HepG2 (cell line): ENCODE measurements around the gene SLAMF9. TPM values are rescaled to one million over a fixed set of nuclear protein-coding genes. Genes with fewer than 3 reads are reported as not detected.

Source experiments
- ATAC-seq: fragments of 200-7000 bp; cut with Tn5 transposase; 3 replicates; pipeline ENCODE4 v1.9.1; 2020; ENCODE audit warnings: mild to moderate bottlenecking, moderate library complexity
- BruUV-seq: library from RNA; stranded (reverse); fragments of 400-500 nt; replicated peaks from 2 replicates; lab custom pipeline; 2021; lab: Mats Ljungman, UMichigan
- CTCF ChIA-PET: fragments of 300-600 bp; formaldehyde crosslinking; extraction: SDS; loops from one replicate; lab custom pipeline; 2021; ENCODE audit warnings: low total read pairs, inconsistent platforms, low intra/inter-chr PET ratio; lab: Yijun Ruan, JAX
- POLR2A ChIA-PET: fragments of 350-600 bp; sonication (Branson Sonifier 250); formaldehyde crosslinking; loops from one replicate; lab custom pipeline; 2020; ENCODE audit warnings: antibody characterized with exemption, inconsistent platforms; lab: Yijun Ruan, JAX
- DNase-seq: peaks from one replicate; pipeline ENCODE4 v3.0.0-alpha.2; 2015; ENCODE audit warnings: low spot score
- FAIRE-seq: peaks from 3 replicates; lab custom pipeline; 2011; peaks lifted over from hg19 to GRCh38; lab: Jason Lieb, UNC
- H2AFZ ChIP-seq: one replicate; pipeline ENCODE4 v1.6.1; 2011; ENCODE audit warnings: low read length, inconsistent platforms
- H3K27ac ChIP-seq: fragments of 300-600 bp; 3 replicates; pipeline ENCODE4 v1.8.0; 2011; ENCODE audit warnings: mixed run types, mild to moderate bottlenecking, mixed read lengths, low read length, inconsistent platforms; ENCODE audit not compliant: insufficient read depth; ENCODE audit errors: extremely low read length
- H3K27me3 ChIP-seq, 2 experiments: fragments of 200-600 bp in 1 of 2; 2 replicates in 1 of 2; 3 replicates in 1 of 2; pipeline versions ENCODE4 v1.6.0 to v1.8.0; 2011; ENCODE audit warnings: low read length in 2 of 2, mild to moderate bottlenecking in 2 of 2, moderate library complexity in 2 of 2, inconsistent platforms in 1 of 2; ENCODE audit not compliant: insufficient read depth in 2 of 2, control insufficient read depth in 1 of 2
- H3K36me3 ChIP-seq, 2 experiments: fragments of 200-600 bp in 1 of 2; replicated peaks in 1 of 2; 2 replicates in 1 of 2; 3 replicates in 1 of 2; pipeline versions ENCODE4 v1.5.1 to v1.8.0; 2011; ENCODE audit warnings: low read length in 2 of 2, inconsistent platforms in 1 of 2; ENCODE audit not compliant: insufficient read depth in 2 of 2, control insufficient read depth in 1 of 2
- H3K4me1 ChIP-seq: 2 replicates; pipeline ENCODE4 v1.5.1; 2012; ENCODE audit warnings: low read length, inconsistent platforms; ENCODE audit not compliant: insufficient read depth
- H3K4me2 ChIP-seq: 2 replicates; pipeline ENCODE4 v1.6.0; 2011; ENCODE audit warnings: low read depth, low read length, inconsistent platforms
- H3K4me3 ChIP-seq, 3 experiments: fragments of 200-600 bp in 1 of 3; sonication (generic), shearing (Covaris generic) in 1 of 3; replicated peaks in 1 of 3; 2 replicates each; pipeline ENCODE4 v1.5.1; 2011 to 2016; ENCODE audit warnings: low read length in 3 of 3, inconsistent platforms in 2 of 3, low read depth in 2 of 3, mild to moderate bottlenecking in 2 of 3, control low read depth in 1 of 3, mixed read lengths in 1 of 3; ENCODE audit not compliant: insufficient read depth in 1 of 3
- H3K79me2 ChIP-seq: one replicate; pipeline ENCODE4 v1.6.1; 2011; ENCODE audit warnings: low read length, inconsistent platforms; ENCODE audit not compliant: insufficient read depth
- H3K9ac ChIP-seq: 2 replicates; pipeline ENCODE4 v1.6.0; 2011; ENCODE audit warnings: mild to moderate bottlenecking, low read depth, low read length, inconsistent platforms; ENCODE audit not compliant: insufficient read depth
- H3K9me3 ChIP-seq: 2 replicates; pipeline ENCODE4 v1.5.1; 2012; ENCODE audit warnings: mild to moderate bottlenecking, low read length
- H4K20me1 ChIP-seq: 2 replicates; pipeline ENCODE4 v1.6.0; 2011; ENCODE audit warnings: inconsistent platforms, mild to moderate bottlenecking, low read length, moderate library complexity; ENCODE audit not compliant: insufficient read depth
- KMT2A ChIP-seq: sonication (generic); formaldehyde crosslinking; IDR thresholded peaks from 2 replicates; pipeline ENCODE4 v1.4.0; 2020; ENCODE audit warnings: missing genetic modification reagents
- SAFB2 ChIP-seq: sonication (generic); formaldehyde crosslinking; IDR thresholded peaks from 2 replicates; pipeline ENCODE4 v1.5.1; 2020; ENCODE audit warnings: missing genetic modification reagents, low read depth, mild to moderate bottlenecking, borderline replicate concordance
- YY1 ChIP-seq: IDR thresholded peaks from 2 replicates; pipeline ENCODE4 v1.6.1; 2011; ENCODE audit warnings: low read length, low read depth, moderate library complexity, mild to moderate bottlenecking; ENCODE audit not compliant: insufficient read depth, insufficient replicate concordance
- ZNF552 ChIP-seq: sonication (generic); formaldehyde crosslinking; IDR thresholded peaks from 2 replicates; pipeline ENCODE4 v1.9.0; 2022; ENCODE audit warnings: missing genetic modification reagents, mild to moderate bottlenecking, borderline replicate concordance
- in situ Hi-C: cut with HindIII; loops from 2 replicates; pipeline ENCODE4 v1.10.0; 2017; ENCODE audit warnings: low pct_unique_long_range_greater_than_20kb; ENCODE audit not compliant: extremely low pct_ligation_motif_present
- intact Hi-C: fragments of 100-400 bp; cut with micrococcal nuclease; formaldehyde crosslinking; loops from one replicate; pipeline ENCODE4 v1.10.0; 2022; ENCODE audit not compliant: unreplicated experiment
- polyA plus RNA-seq, 8 experiments: library from polyadenylated mRNA; depleted of rRNA in 3 of 8; stranded (reverse) in 7 of 8; unstranded in 1 of 8; fragments of >200 nt; fragmentation: Illumina TruSeq in 4 of 8; extraction: Trizol in 4 of 8; gene quantifications; 2 replicates each; pipeline versions ENCODE4 v1.2.1 to v1.2.3, GENCODE V29; 2011 to 2016; ENCODE audit warnings: low read depth in 4 of 8, missing spikeins in 1 of 8, mixed read lengths in 1 of 8; ENCODE audit not compliant: insufficient read depth in 1 of 8
- total RNA-seq, 5 experiments: library from RNA; depleted of rRNA; stranded (reverse); fragments of >200 nt; fragmentation: Illumina TruSeq; extraction: Trizol; gene quantifications; 2 replicates each; pipeline ENCODE4 v1.2.3, GENCODE V29; 2016; ENCODE audit warnings: low read depth in 1 of 5
- TF ChIP-seq, protein P1 (sequence below): sonication (generic); formaldehyde crosslinking; IDR thresholded peaks from 2 replicates; pipeline ENCODE4 v1.4.0; 2020; ENCODE audit warnings: missing genetic modification reagents, low read depth, mild to moderate bottlenecking, borderline replicate concordance
- TF ChIP-seq, protein P2 (sequence below): sonication (generic); formaldehyde crosslinking; IDR thresholded peaks from 2 replicates; pipeline ENCODE4 v1.4.0; 2020; ENCODE audit warnings: missing genetic modification reagents, mild to moderate bottlenecking, borderline replicate concordance
- TF ChIP-seq, protein P3 (sequence below): sonication (generic); formaldehyde crosslinking; IDR thresholded peaks from 2 replicates; pipeline ENCODE4 v1.4.0; 2020; ENCODE audit warnings: mild to moderate bottlenecking, missing genetic modification reagents

The SLAMF9 gene
- total and polyA plus RNA-seq, 2 of the 13 experiments (the other 11 are each of a cell fraction or from before 2014, with no cell fraction given), result 0.82 TPM; not detected in 1

DNA sequence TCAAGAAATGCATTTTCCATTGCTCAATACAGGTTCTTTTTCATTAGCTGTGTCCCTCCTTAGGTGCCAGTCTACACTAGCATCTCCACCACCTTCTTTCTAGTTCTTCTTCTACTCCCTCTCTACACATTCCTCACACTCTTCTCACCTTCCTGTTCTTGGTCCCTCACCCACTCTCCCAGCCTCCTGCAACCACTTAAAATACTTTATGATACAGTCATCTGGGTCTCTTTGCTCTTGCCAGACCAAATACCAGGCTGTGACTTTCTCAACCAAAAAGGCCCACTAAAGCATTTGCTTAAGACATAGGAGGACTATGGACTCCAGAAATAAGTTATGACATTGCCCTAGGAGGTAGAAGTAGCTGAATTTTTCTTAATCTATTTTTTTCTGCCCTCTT is 42.6 kb upstream of the SLAMF9 start:
- ATAC-seq (no peak), DNase-seq (no peak), FAIRE-seq (no peak)
- no TSS peak for BruUV-seq
- peaks cover under 1% of the 10 kb centered on the region; the same call in 1 of the 2 replicates for H3K4me1 ChIP-seq
- no peak overlapping the region for H3K4me3 ChIP-seq
- POLR2A ChIA-PET, result no interaction called here
- no peaks in the 10 kb centered on the region for H3K79me2 ChIP-seq
- intact Hi-C loops, result no loop called here
- no peaks in the 10 kb centered on the region for H4K20me1 ChIP-seq
- no peak overlapping the region for H3K27ac ChIP-seq
- no peaks in the 10 kb centered on the region for H3K36me3 ChIP-seq
- no peaks in the 10 kb centered on the region for H3K27me3 ChIP-seq
- in situ Hi-C loops, result no loop called here
- no peak overlapping the region for H2AFZ ChIP-seq
- CTCF ChIA-PET, result no interaction called here
- no peak overlapping the region for H3K9ac ChIP-seq
- TF ChIP-seq ZNF552 (CRISPR knock-in tag) (no peak), YY1 (no peak), SAFB2 (CRISPR knock-in tag) (no peak), KMT2A (no peak)
- TF ChIP-seq, protein P1, sequence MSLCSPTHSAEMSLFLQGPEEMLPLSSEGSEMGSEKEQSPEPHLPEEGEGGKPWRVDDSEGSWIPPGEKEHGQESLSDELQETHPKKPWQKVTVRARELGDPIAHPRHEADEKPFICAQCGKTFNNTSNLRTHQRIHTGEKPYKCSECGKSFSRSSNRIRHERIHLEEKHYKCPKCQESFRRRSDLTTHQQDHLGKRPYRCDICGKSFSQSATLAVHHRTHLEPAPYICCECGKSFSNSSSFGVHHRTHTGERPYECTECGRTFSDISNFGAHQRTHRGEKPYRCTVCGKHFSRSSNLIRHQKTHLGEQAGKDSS (CRISPR knock-in tag), result no peak
- TF ChIP-seq, protein P2, sequence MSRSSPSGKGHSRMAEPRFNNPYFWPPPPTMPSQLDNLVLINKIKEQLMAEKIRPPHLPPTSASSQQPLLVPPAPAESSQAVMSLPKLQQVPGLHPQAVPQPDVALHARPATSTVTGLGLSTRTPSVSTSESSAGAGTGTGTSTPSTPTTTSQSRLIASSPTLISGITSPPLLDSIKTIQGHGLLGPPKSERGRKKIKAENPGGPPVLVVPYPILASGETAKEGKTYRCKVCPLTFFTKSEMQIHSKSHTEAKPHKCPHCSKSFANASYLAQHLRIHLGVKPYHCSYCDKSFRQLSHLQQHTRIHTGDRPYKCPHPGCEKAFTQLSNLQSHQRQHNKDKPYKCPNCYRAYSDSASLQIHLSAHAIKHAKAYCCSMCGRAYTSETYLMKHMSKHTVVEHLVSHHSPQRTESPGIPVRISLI (CRISPR knock-in tag), result no peak
- TF ChIP-seq, protein P3, sequence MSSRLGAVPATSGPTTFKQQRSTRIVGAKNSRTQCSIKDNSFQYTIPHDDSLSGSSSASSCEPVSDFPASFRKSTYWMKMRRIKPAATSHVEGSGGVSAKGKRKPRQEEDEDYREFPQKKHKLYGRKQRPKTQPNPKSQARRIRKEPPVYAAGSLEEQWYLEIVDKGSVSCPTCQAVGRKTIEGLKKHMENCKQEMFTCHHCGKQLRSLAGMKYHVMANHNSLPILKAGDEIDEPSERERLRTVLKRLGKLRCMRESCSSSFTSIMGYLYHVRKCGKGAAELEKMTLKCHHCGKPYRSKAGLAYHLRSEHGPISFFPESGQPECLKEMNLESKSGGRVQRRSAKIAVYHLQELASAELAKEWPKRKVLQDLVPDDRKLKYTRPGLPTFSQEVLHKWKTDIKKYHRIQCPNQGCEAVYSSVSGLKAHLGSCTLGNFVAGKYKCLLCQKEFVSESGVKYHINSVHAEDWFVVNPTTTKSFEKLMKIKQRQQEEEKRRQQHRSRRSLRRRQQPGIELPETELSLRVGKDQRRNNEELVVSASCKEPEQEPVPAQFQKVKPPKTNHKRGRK (CRISPR knock-in tag), result no peak
- no peak overlapping the region for H3K4me2 ChIP-seq
- H3K9me3 ChIP-seq, result no peaks in the 10 kb centered on the region
